ENCODE measurements around the gene CD19. TPM values are rescaled to one million over a fixed set of nuclear protein-coding genes. Genes with fewer than 3 reads are reported as not detected.
A peak's percentile ranks its signal among the peaks of the same experiment; 100 is the strongest.

Gene CD19
- total and polyA plus RNA-seq, 5 experiments from 2014 or later: 0.17 to 7.6 (median 0.19) TPM

DNA sequence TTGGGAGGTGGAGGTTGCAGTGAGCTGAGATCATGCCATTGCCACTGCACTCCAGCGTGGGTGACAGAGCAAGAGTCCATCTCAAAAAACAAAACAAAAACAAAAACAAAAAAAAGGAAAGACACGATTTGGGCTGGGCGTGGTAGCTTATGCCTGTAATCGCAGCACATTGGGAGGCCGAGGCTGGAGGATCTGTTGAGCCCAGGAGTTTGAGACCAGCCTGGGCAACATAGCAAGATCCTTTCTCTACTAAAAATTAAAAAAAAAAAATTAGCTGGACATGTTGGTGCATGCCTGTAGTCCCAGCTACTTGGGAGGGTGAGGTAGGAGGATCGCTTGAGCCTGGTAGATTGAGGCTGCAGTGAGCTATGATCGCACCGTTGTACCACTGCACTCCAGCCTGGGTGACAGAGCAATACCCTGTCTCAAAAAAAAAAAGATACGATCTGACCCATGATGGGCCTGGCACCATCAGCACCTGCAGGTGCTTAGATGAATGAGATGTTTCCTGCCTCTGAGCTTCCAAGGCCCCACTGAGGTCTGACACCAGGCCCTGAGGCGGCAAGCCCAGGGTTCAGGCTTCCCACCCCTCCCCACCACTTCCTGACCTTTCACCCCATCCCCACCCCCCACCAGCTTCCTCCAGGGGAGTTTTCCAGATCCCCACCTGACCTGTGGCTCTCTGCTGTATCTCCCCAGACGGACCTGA lies 31.7 kb upstream of the CD19 start:
- no peak for DNase-seq
- H3K4me3 Mint-ChIP-seq: no peak overlapping the region
- peaks cover 3 to 11% (median 5%) of the 10 kb centered on the region in 4 donors for H3K4me1 Mint-ChIP-seq
- no peaks in the 10 kb centered on the region for H3K9me3 Mint-ChIP-seq
- H3K36me3 Mint-ChIP-seq: peaks cover 0 to under 1% (median 0%) of the 10 kb centered on the region in 3 donors
- no peaks in the 10 kb centered on the region for H3K27me3 Mint-ChIP-seq
- peak overlapping the region in 1 of 10 donors; percentile 67 for H3K27ac Mint-ChIP-seq
- POLR2A ChIA-PET: interaction anchor here (0.6 to 0.7 kb wide), 2 partner anchors 9 to 15 kb away, joined by 3 read pairs; no protein-coding TSS in a partner anchor
- ATAC-seq: no peak

DNA sequence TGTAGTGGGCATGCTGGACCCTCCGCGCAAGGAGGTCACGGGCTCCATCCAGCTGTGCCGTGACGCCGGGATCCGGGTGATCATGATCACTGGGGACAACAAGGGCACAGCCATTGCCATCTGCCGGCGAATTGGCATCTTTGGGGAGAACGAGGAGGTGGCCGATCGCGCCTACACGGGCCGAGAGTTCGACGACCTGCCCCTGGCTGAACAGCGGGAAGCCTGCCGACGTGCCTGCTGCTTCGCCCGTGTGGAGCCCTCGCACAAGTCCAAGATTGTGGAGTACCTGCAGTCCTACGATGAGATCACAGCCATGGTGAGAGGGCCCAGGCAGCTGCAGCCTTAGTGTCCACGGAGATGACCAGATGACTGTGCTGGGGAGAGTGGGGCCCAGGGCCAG lies 31.2 kb upstream of the CD19 start:
- no peak for ATAC-seq
- no peaks in the 10 kb centered on the region for H3K9me3 Mint-ChIP-seq
- H3K27me3 Mint-ChIP-seq: no peaks in the 10 kb centered on the region
- DNase-seq: no peak
- peaks cover 0 to 2% (median 0%) of the 10 kb centered on the region in 3 donors for H3K36me3 Mint-ChIP-seq
- no peak overlapping the region for H3K4me3 Mint-ChIP-seq
- POLR2A ChIA-PET: interaction anchor here (0.7 kb wide), 2 partner anchors 16 to 38 kb away, joined by 3 read pairs; no protein-coding TSS in a partner anchor
- H3K4me1 Mint-ChIP-seq: peaks cover 3 to 11% (median 5%) of the 10 kb centered on the region in 4 donors
- no peak overlapping the region for H3K27ac Mint-ChIP-seq

DNA sequence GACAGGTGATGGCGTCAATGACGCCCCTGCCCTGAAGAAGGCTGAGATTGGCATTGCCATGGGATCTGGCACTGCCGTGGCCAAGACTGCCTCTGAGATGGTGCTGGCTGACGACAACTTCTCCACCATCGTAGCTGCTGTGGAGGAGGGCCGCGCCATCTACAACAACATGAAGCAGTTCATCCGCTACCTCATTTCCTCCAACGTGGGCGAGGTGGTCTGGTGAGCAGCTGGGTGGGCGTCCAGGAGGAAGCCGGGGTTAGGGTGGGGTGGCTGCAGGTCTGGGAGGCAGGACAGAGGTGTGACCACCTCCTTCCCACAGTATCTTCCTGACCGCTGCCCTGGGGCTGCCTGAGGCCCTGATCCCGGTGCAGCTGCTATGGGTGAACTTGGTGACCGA lies 29.9 kb upstream of the CD19 start:
- Mint-ChIP-seq H3K4me1 (peaks cover 3 to 11% (median 5%) of the 10 kb centered on the region in 4 donors), H3K4me3 (no peak overlapping the region), H3K36me3 (peaks cover 0 to 2% (median 0%) of the 10 kb centered on the region in 3 donors), H3K27ac (peak overlapping the region in 1 of 10 donors; percentile 8), H3K9me3 (no peaks in the 10 kb centered on the region), H3K27me3 (no peaks in the 10 kb centered on the region)
- ATAC-seq: no peak
- POLR2A ChIA-PET: interaction anchor here (1.4 kb wide), 1 partner anchor 21 kb away, joined by 4 read pairs; no protein-coding TSS in a partner anchor
- no peak for DNase-seq

DNA sequence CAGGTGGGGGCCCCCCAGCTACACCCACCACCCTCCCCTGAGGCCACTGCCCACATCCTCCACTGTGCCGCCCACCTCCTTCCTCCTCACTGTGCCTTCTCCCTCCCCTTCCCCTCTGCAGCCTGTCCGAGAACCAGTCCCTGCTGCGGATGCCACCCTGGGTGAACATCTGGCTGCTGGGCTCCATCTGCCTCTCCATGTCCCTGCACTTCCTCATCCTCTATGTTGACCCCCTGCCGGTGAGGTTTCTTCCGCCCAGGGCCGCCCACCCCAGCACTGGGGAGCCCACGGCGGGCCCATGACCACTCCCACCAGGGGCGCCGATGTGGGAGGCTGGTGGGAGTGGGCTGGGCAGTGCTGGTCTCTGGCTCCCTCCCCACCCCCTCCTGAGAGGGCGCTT lies 28.9 kb upstream of the CD19 start:
- DNase-seq (no peak), ATAC-seq (peak; percentile 12 to 20)
- peaks cover 3 to 11% (median 5%) of the 10 kb centered on the region in 4 donors for H3K4me1 Mint-ChIP-seq
- H3K27me3 Mint-ChIP-seq: no peaks in the 10 kb centered on the region
- H3K9me3 Mint-ChIP-seq: no peaks in the 10 kb centered on the region
- peaks cover 0 to 5% (median 0%) of the 10 kb centered on the region in 3 donors for H3K36me3 Mint-ChIP-seq
- H3K27ac Mint-ChIP-seq: peak overlapping the region in 3 of 10 donors; percentile 37 to 89 (median 74)
- POLR2A ChIA-PET: no interaction called here
- H3K4me3 Mint-ChIP-seq: no peak overlapping the region

DNA sequence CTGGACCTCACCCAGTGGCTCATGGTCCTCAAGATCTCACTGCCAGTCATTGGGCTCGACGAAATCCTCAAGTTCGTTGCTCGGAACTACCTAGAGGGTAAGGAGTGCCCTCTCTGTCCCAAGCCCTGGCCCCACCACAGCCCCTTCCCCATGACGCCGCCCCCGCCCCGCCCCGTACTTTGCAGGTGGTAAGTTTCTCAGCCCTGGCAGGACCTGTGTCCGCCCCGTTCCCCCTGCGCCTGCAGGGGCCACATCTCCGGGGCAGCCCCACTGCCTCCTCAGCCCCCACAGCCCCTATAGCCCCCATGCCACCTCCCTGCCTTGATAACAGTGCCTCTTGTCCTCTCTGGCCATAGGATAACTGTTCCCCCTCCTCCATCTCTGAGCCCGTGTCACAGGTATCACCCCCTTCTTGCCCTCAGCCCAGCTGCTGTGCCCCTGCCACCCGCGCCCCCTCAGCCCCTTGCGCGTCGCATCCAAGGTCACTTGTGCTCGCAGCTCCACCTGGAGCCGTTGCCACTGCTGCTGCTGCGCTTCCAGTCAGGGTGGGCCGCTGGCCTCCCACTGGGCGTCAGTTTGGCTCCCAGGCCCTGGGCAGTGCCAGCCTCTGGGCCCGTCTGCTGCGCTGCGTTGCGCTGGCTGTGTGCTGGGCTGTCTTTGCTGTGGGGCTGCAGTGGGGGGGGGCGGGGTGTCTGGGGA lies 28.3 kb upstream of the CD19 start:
- H3K27ac Mint-ChIP-seq: peak overlapping the region in 1 of 10 donors; percentile 50
- H3K4me3 Mint-ChIP-seq: no peak overlapping the region
- no peaks in the 10 kb centered on the region for H3K9me3 Mint-ChIP-seq
- no peak for ATAC-seq
- POLR2A ChIA-PET: no interaction called here
- no peaks in the 10 kb centered on the region for H3K27me3 Mint-ChIP-seq
- peaks cover 3 to 11% (median 5%) of the 10 kb centered on the region in 4 donors for H3K4me1 Mint-ChIP-seq
- H3K36me3 Mint-ChIP-seq: peaks cover 0 to 11% (median 0%) of the 10 kb centered on the region in 3 donors
- DNase-seq: no peak

DNA sequence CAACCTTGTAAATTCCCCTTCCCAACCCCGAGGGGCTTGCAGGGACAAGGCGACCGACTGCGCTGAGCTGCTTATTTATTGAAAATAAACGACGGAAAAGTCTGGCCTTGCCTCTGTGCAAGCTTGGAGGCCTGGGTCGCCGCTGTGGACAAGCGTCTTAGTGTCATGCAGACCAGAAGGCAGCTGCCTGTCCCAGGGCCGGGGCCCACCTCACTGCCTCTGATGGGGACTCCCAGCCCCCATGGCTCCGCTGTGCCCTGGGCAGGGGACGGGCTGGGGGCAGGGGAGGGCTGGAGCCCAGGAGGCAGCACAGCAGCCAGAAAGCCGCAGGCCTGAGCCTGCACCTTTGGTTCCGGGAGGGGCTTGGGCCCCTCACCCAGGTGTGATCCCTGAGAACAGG lies 27.4 kb upstream of the CD19 start:
- H3K4me3 Mint-ChIP-seq: no peak overlapping the region
- H3K4me1 Mint-ChIP-seq: peaks cover 3 to 11% (median 5%) of the 10 kb centered on the region in 4 donors
- DNase-seq: no peak
- H3K27me3 Mint-ChIP-seq: no peaks in the 10 kb centered on the region
- POLR2A ChIA-PET: no interaction called here
- no peak for ATAC-seq
- H3K36me3 Mint-ChIP-seq: peaks cover 0 to 16% (median 0%) of the 10 kb centered on the region in 3 donors
- no peaks in the 10 kb centered on the region for H3K9me3 Mint-ChIP-seq
- peak overlapping the region in 2 of 10 donors; percentile 14 to 56 for H3K27ac Mint-ChIP-seq

DNA sequence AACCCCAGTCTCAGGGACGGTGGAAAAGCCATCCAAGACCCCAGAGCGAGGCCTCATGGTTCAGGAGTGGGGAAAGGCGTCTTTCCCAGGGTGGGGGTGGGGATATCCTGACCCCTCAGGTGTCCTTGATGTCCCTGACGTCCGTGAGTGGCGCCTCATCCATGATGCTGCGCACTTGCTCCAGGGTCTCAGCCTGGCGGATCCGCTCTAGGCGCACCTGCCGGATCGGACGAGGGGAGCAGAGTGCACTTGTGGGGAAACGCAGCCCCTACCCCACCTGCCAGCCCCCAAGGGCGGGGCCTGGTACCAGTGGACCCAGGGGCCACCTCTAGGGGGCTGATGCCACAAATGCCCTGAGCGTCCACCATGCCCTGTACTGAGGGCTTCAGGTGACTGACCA lies 26.9 kb upstream of the CD19 start:
- Mint-ChIP-seq H3K4me3 (no peak overlapping the region), H3K27me3 (no peaks in the 10 kb centered on the region), H3K9me3 (no peaks in the 10 kb centered on the region), H3K4me1 (peaks cover 3 to 11% (median 5%) of the 10 kb centered on the region in 4 donors), H3K36me3 (peaks cover 0 to 16% (median 0%) of the 10 kb centered on the region in 3 donors), H3K27ac (no peak overlapping the region)
- POLR2A ChIA-PET: no interaction called here
- no peak for ATAC-seq
- no peak for DNase-seq

DNA sequence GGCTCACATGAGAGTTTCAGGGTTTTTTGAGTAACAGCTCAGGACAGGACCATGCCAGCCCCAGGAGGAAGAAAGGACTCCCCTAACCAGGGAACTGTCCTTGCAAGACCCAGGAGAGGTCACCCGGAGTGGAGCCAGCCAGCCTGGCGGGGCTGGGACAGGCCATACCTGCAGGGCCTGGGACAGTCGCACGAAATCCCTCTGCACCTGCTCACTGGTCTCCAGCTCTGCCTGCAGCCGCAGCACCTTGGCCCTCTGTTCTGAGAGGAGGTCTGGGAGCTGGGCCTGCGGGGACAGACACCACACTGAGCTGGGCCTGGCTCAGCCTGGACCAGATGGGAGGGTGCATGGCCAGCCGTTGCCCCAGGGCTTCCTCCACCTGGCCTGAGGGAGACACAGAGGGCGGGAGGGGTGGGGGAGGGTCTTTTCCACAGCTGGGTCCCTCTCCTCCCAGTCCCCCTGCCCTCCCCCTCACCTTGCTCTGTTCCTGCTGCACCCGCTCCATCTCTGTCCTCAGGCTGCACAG lies 26.5 kb upstream of the CD19 start:
- H3K36me3 Mint-ChIP-seq: peaks cover 0 to 19% (median 0%) of the 10 kb centered on the region in 3 donors
- peaks cover 1 to 11% (median 5%) of the 10 kb centered on the region in 4 donors for H3K4me1 Mint-ChIP-seq
- DNase-seq (no peak), ATAC-seq (no peak)
- no peak overlapping the region for H3K27ac Mint-ChIP-seq
- H3K9me3 Mint-ChIP-seq: no peaks in the 10 kb centered on the region
- no peaks in the 10 kb centered on the region for H3K27me3 Mint-ChIP-seq
- H3K4me3 Mint-ChIP-seq: no peak overlapping the region
- POLR2A ChIA-PET: no interaction called here

DNA sequence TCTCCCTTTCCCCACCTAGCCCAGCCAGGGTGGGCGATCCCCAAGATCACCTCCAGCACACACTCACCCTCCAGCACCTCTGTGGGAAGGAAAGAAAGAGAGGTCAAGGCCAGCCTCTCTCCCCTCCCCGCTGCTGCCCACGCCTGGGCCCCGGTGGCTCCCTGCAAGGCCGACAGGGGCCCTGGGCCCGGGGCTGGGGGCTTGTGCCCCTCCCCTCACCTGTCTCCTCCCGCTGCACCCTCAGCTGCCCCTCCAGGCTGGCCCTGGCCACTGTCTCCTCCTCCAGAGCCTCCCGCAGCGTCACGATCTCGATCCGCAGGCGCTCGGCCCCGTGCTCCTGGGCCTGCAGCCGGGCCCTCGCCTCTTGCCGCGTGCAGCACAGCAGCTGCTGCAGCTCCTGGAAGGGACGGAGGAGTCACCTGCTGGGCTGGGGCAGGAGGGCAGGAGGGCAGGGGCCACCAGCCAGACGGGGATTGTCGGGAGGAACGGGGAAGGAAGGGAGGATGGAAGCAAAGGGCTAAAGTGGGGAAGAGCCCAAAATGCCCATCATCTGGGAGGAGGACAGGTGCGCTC lies 25.9 kb upstream of the CD19 start:
- Mint-ChIP-seq H3K36me3 (peaks cover 0 to 24% (median 0%) of the 10 kb centered on the region in 3 donors), H3K4me1 (peaks cover 1 to 11% (median 5%) of the 10 kb centered on the region in 4 donors), H3K27me3 (no peaks in the 10 kb centered on the region), H3K27ac (no peak overlapping the region), H3K9me3 (no peaks in the 10 kb centered on the region), H3K4me3 (no peak overlapping the region)
- ATAC-seq (no peak), DNase-seq (no peak)
- POLR2A ChIA-PET: no interaction called here

DNA sequence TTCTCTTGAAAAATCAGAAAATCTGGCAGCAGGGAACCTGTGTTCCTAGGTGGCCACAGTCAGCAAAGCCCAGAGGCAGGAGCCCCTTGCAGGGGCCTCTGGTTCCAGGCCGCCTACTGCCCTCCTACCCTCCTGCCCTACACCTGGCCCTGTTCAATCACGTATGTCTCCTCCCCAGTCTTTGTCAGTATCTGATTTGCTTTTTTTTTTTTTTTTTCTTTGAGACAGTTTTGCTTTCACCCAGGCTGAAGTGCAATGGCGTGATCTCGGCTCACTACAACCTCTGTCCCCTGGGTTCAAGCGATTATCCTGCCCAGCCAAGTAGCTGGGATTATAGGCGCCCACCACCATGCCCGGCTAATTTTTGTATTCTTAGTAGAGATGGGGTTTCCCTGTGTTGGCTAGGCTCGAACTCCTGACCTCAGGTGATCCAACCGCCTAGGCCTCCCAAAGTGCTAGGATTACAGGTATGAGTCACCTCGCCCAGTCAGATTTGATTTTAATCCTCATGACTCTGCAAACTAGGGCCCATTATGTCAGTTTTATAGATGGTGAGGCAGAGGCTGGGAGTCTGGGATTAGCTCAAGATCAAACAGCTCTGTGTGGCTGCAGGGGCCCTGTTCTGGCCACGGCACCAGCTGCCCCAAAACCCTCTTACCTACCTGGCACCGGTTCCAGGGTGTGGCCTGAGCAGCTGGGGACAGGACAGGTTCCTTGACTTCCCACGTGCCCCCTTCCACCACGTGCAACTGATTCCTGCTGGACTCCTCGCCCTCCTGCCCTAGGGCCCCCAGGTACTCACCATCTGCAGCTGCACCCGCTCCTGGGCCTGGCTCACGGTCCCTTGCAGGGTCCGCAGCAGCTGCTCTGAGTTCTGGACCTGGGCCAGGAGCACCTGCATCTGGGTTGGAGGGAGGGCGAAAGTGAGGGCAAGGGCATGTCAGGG lies 21.4 kb upstream of the CD19 start:
- no peak for ATAC-seq
- Mint-ChIP-seq H3K4me3 (no peak overlapping the region), H3K27ac (no peak overlapping the region), H3K27me3 (no peaks in the 10 kb centered on the region), H3K9me3 (no peaks in the 10 kb centered on the region), H3K4me1 (no peaks in the 10 kb centered on the region), H3K36me3 (peaks cover 0 to 57% (median 4%) of the 10 kb centered on the region in 3 donors)
- DNase-seq: no peak
- POLR2A ChIA-PET: interaction anchor here (0.6 to 0.8 kb wide), 2 partner anchors 8 to 54 kb away, joined by 3 read pairs; no protein-coding TSS in a partner anchor

DNA sequence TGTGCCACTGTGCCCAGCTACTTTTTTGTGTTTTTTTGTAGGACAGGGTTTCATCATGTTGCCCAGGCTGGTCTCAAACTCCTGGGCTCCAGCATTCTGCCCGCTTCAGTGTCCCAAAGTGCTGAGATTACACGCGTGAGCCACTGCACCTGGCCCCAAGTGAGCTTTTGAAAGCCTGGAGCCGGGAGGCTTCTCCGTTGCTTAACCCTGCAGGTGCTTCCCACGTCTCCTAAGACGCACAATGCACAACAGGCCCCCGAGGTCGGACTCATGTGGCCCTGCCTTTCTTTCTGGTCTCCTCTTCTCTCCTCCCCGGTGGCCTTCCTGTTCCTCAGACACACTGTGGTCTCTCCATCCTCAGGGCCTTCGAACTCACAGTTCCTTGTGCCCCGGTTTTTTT lies 19.2 kb upstream of the CD19 start:
- H3K27ac Mint-ChIP-seq: peak overlapping the region in 2 of 10 donors; percentile 60 to 61
- H3K4me1 Mint-ChIP-seq: peaks cover 0 to 3% (median 0%) of the 10 kb centered on the region in 4 donors
- POLR2A ChIA-PET: no interaction called here
- H3K27me3 Mint-ChIP-seq: no peaks in the 10 kb centered on the region
- DNase-seq (no peak), ATAC-seq (no peak)
- H3K9me3 Mint-ChIP-seq: no peaks in the 10 kb centered on the region
- H3K4me3 Mint-ChIP-seq: no peak overlapping the region
- H3K36me3 Mint-ChIP-seq: peaks cover 5 to 70% (median 14%) of the 10 kb centered on the region in 3 donors
